Right lobe of liver (tissue), 6 donors: ENCODE measurements around the gene ASAP2. TPM values are rescaled to one million over a fixed set of nuclear protein-coding genes. Genes with fewer than 3 reads are reported as not detected.

Experiments
- ATAC-seq, 4 donors: fragments of 200-7000 bp; cut with Tn5 transposase; one replicate each; pipeline ENCODE4 v1.9.1; 2020; ENCODE audit warnings: mild to moderate bottlenecking in 4 of 4, moderate library complexity in 4 of 4
- DNase-seq, 3 donors: peaks; one replicate each; pipeline ENCODE4 v3.0.0-alpha.2; 2020
- H3K27ac ChIP-seq, 3 donors: fragments of 200-600 bp; one replicate each; pipeline ENCODE4 v1.8.0; 2022
- H3K27me3 ChIP-seq, 2 donors: fragments of 200-600 bp; one replicate each; pipeline ENCODE4 v1.8.0; 2022
- H3K36me3 ChIP-seq, 4 donors: fragments of 200-600 bp; sonication (generic) in 1 of 4; one replicate each; pipeline versions ENCODE4 v1.5.1 to v1.8.0; 2017 to 2022; ENCODE audit warnings: control low read depth in 1 of 4
- H3K4me1 ChIP-seq, 4 donors: fragments of 200-600 bp; sonication (generic) in 1 of 4; one replicate each; pipeline versions ENCODE4 v1.5.1 to v1.8.0; 2017 to 2022; ENCODE audit warnings: control low read depth in 1 of 4
- H3K4me3 ChIP-seq, 3 donors: fragments of 200-600 bp; one replicate each; pipeline ENCODE4 v1.8.0; 2022
- H3K9me3 ChIP-seq, 4 donors: fragments of 200-600 bp; sonication (generic) in 1 of 4; one replicate each; pipeline versions ENCODE4 v1.5.1 to v1.8.0; 2017 to 2022; ENCODE audit warnings: control low read depth in 1 of 4
- POLR2A ChIP-seq: fragments of 450-650 bp; IDR thresholded peaks from one replicate; pipeline ENCODE4 v1.6.1; 2017; ENCODE audit warnings: antibody characterized with exemption, mild to moderate bottlenecking
- WGBS: methylation state at CpG from one replicate; pipeline ENCODE4 v1.1.6; 2018; ENCODE audit warnings: low coverage, low lambda C conversion rate; ENCODE audit not compliant: insufficient coverage; ENCODE audit errors: missing lambda C conversion rate; 5-methylcytosine and 5-hydroxymethylcytosine counted together
- intact Hi-C, 2 donors: fragments of 100-400 bp; cut with DNase I; formaldehyde crosslinking; loops; one replicate each; pipeline versions ENCODE4 v1.11.2 to v1.14.1; 2022
- total RNA-seq, 6 experiments: library from RNA; depleted of rRNA in 2 of 6; stranded (reverse); fragments of >200 nt in 2 of 6; fragmentation: NEBNext Ultra II Directional in 3 of 6; extraction: Animal tissue kit (Norgen Biotek cat#: 25700) in 3 of 6; gene quantifications; one replicate each; pipeline versions ENCODE4 v1.1.0 to v1.2.4, GENCODE V29; 2016 to 2023
- TF ChIP-seq, protein P1 (sequence below), 4 donors: fragments of 200-600 bp in 3 of 4; fragments of 450-650 bp in 1 of 4; IDR thresholded peaks; one replicate each; pipeline versions ENCODE4 v1.5.1 to v1.8.0; 2016 to 2022; ENCODE audit warnings: antibody characterized with exemption in 4 of 4, mild to moderate bottlenecking in 2 of 4
- donor health status: DM: no; HTN: yes; CAD: no.
- donor health status: DM: no; HTN: no; CAD: no.
- donor health status: DM: no; HTN: no; CAD: no.
- donor health status: DM: no; HTN: yes; CAD: no.
- donor health status: DM: no; HTN: yes; CAD: no.

ASAP2 gene
- total RNA-seq, 6 experiments from 2014 or later = 2.4 to 5.2 (median 3.9) TPM

DNA sequence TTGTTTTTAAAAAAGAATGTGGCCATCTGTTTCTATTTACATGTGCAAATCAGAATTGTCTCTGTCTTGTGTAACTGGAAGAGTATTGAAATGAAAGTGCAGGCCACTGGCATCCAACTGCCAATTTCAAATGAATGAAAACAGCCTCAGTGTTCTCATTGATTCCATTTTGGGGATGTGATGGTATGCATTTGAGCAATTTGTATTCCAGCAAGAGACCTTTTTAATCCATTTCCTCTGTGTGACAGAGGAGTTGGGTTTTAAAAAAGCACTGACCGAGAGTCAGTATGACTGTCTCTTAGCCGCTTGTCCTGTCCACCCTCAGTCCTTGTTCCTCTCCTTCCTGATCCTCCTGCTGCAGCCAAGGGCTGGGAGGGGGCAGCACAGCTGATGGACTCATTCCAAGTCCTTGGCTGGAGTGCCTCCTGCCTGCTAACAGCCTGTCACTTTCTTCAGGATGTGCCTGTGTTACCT lies 50.0 kb downstream of the ASAP2 start:
- intact Hi-C loops = no loop called here
- H3K27me3 ChIP-seq = no peaks in the 10 kb centered on the region
- no peaks in the 10 kb centered on the region for H3K9me3 ChIP-seq
- no peak for TF ChIP-seq POLR2A
- TF ChIP-seq, protein P1, sequence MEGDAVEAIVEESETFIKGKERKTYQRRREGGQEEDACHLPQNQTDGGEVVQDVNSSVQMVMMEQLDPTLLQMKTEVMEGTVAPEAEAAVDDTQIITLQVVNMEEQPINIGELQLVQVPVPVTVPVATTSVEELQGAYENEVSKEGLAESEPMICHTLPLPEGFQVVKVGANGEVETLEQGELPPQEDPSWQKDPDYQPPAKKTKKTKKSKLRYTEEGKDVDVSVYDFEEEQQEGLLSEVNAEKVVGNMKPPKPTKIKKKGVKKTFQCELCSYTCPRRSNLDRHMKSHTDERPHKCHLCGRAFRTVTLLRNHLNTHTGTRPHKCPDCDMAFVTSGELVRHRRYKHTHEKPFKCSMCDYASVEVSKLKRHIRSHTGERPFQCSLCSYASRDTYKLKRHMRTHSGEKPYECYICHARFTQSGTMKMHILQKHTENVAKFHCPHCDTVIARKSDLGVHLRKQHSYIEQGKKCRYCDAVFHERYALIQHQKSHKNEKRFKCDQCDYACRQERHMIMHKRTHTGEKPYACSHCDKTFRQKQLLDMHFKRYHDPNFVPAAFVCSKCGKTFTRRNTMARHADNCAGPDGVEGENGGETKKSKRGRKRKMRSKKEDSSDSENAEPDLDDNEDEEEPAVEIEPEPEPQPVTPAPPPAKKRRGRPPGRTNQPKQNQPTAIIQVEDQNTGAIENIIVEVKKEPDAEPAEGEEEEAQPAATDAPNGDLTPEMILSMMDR (IDR thresholded peaks at IDR 0.05) = no peak
- DNase-seq = no peak
- H3K27ac ChIP-seq = no peak overlapping the region
- H3K4me1 ChIP-seq = no peaks in the 10 kb centered on the region
- WGBS = 51% methylated on average over 2 of the region's 2 CpGs
- no peak overlapping the region for H3K4me3 ChIP-seq
- peak; percentile 11 to 33 (median 20) for ATAC-seq
- H3K36me3 ChIP-seq = no peaks in the 10 kb centered on the region

DNA sequence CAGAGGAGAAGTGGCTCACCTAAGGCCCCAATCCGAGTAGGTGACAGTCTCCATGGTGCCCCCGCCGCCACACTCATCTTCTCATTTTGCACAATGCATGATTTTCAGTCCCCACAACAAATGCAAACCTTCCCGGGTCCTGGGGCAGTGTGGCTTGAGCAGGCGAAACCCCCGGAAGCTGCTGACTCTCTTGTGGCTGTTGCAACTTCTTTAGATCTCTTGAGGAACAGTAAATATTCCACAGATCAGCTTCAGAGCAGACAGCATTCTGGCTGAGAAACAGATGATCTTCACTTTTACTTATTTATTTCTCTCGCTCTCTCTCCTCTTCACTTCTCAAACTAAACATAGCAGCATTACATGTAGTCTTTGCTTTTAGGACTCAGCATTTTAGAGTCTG lies 51.9 kb downstream of the ASAP2 start:
- WGBS = 65% methylated on average over 7 of the region's 7 CpGs
- no peak for TF ChIP-seq POLR2A
- TF ChIP-seq, protein P1 (IDR thresholded peaks at IDR 0.05) = no peak
- Histone ChIP-seq H3K27ac (peak overlapping the region in 1 of 3 donors; percentile 28), H3K4me1 (no peaks in the 10 kb centered on the region), H3K27me3 (no peaks in the 10 kb centered on the region), H3K36me3 (no peaks in the 10 kb centered on the region), H3K4me3 (no peak overlapping the region), H3K9me3 (no peaks in the 10 kb centered on the region)
- DNase-seq (no peak), ATAC-seq (no peak)
- intact Hi-C loops = no loop called here

DNA sequence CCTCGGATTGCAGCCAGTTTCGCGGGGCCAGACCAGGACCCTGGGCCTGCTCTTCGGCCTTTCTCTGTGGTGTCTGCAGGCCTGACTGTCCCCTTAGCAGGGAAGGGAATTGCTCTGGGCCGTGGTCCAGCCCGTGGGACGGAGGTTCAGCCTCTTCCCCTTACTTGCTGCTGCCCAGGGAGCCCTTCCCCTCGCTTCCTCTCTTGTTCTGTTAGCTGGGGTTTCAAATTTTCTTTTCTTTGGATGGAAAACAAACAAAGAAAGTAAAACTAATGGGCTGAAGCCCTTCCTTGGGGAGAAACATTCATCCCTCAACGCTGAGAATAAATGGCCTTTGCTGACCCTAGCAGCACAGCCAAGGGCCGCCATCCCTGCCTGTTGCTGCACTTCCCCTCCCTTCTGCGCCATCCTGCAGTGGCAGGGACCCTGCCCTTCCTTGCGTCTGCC lies 52.4 kb downstream of the ASAP2 start:
- no peaks in the 10 kb centered on the region for H3K27me3 ChIP-seq
- H3K36me3 ChIP-seq = no peaks in the 10 kb centered on the region
- no peak overlapping the region for H3K4me3 ChIP-seq
- H3K27ac ChIP-seq = peak overlapping the region in 1 of 3 donors; percentile 28
- intact Hi-C loops = no loop called here
- 40% methylated on average over 5 of the region's 12 CpGs for WGBS
- TF ChIP-seq POLR2A = no peak
- TF ChIP-seq, protein P1 (IDR thresholded peaks at IDR 0.05) = no peak
- DNase-seq (peak in 1 of 3 donors; percentile 44), ATAC-seq (peak; percentile 31 to 61 (median 52))
- no peaks in the 10 kb centered on the region for H3K4me1 ChIP-seq
- H3K9me3 ChIP-seq = no peaks in the 10 kb centered on the region

DNA sequence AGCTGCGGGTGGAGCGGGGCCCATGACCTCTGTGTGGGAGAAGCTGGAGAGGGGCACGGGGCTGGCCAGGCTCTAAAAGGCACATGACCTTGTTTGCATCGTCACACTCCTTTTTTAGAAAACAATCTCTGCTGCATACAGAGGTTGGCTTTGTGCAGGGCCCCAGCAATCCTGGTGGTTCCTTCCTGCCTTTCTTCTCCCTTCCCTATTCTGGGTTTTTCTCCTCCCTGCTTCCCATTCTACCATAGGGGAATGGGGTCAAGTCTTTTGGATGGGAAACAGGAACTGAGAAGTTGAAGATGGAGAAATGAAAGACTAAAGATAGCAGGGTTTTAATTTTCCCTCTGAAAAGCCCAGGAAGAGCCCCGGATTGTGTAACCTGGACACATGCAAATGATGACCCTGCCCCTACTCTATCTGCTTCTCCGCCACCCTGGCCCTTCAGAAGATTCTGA lies 53.9 kb downstream of the ASAP2 start:
- Histone ChIP-seq H3K4me1 (no peaks in the 10 kb centered on the region), H3K27ac (peak overlapping the region in 2 of 3 donors; percentile 17 to 43), H3K27me3 (no peaks in the 10 kb centered on the region), H3K36me3 (no peaks in the 10 kb centered on the region), H3K4me3 (no peak overlapping the region), H3K9me3 (no peaks in the 10 kb centered on the region)
- DNase-seq (no peak), ATAC-seq (peak in 3 of 4 donors; percentile 18 to 36 (median 20))
- WGBS = 53% methylated on average over 5 of the region's 6 CpGs
- intact Hi-C loops = no loop called here
- TF ChIP-seq POLR2A = no peak
- TF ChIP-seq, protein P1 (IDR thresholded peaks at IDR 0.05) = no peak
